C4-2B (cell line): ENCODE measurements around the gene NEUROD4.

Experiments
- H3K27ac ChIP-seq: fragments of 450-650 bp; 2 replicates; pipeline ENCODE4 v1.5.1; 2017
- CTCF ChIP-seq: fragments of 450-650 bp; conservative IDR thresholded peaks from 2 replicates; pipeline ENCODE4 v1.5.1; 2017; ENCODE audit warnings: mild to moderate bottlenecking
- ZFX ChIP-seq: fragments of 450-650 bp; IDR thresholded peaks from 2 replicates; pipeline ENCODE4 v1.6.1; 2017

Gene NEUROD4

GRCh38 chr12:55001198-55001868, 18.4 kb upstream of the NEUROD4 start:
- TF ChIP-seq ZFX (no peak), CTCF (no peak)
- H3K27ac ChIP-seq: no peak overlapping the region

- no peak overlapping the region for H3K27ac ChIP-seq
- TF ChIP-seq CTCF (no peak), ZFX (no peak)
These were observed 17.4 kb upstream of the NEUROD4 start for GRCh38 chr12:55002355-55002754.

- TF ChIP-seq CTCF (no peak), ZFX (no peak)
- no peak overlapping the region for H3K27ac ChIP-seq
These were observed 10.7 kb upstream of the NEUROD4 start for GRCh38 chr12:55008944-55009585.

- TF ChIP-seq ZFX (no peak), CTCF (no peak)
- no peak overlapping the region for H3K27ac ChIP-seq
These were observed 2.3 kb upstream of the NEUROD4 start for GRCh38 chr12:55017416-55017925.

- TF ChIP-seq ZFX: no peak
- no peak overlapping the region for H3K27ac ChIP-seq
These were observed 4.8 kb downstream of the NEUROD4 start for GRCh38 chr12:55024575-55024974.

- H3K27ac ChIP-seq: no peak overlapping the region
- TF ChIP-seq CTCF (no peak), ZFX (no peak)
These were observed 5.7 kb downstream of the NEUROD4 start for GRCh38 chr12:55025508-55025907.

- TF ChIP-seq CTCF (no peak), ZFX (no peak)
- H3K27ac ChIP-seq: no peak overlapping the region
These were observed 14.4 kb downstream of the NEUROD4 start for GRCh38 chr12:55034218-55034617.
